Caco-2 (cell line): Measurements from ENCODE around the gene KCNK7. TPM values are rescaled to one million over a fixed set of nuclear protein-coding genes. Genes with fewer than 3 reads are reported as not detected.

ENCODE experiments used
- BruUV-seq: library from RNA; stranded (reverse); fragments of 400-500 nt; replicated peaks from 2 replicates; lab custom pipeline; 2021; lab: Mats Ljungman, UMichigan
- CTCF ChIA-PET: fragments of 300-600 bp; sonication (Branson Sonifier 250); formaldehyde crosslinking; loops from one replicate; lab custom pipeline; 2022; ENCODE audit warnings: antibody characterized with exemption; lab: Charles Lee
- POLR2A ChIA-PET: fragments of 300-600 bp; sonication (Branson Sonifier 250); formaldehyde crosslinking; loops from one replicate; lab custom pipeline; 2022; ENCODE audit warnings: antibody characterized with exemption; lab: Charles Lee
- DNase-seq, 2 experiments: peaks; one replicate each; pipeline versions ENCODE4 v3.0.0 to v3.0.0-alpha.2; 2020 to 2022
- H3K27me3 ChIP-seq: replicated peaks from 2 replicates; pipeline ENCODE4 v1.6.0; 2011; ENCODE audit warnings: low read length; ENCODE audit not compliant: control insufficient read depth, insufficient read depth
- H3K36me3 ChIP-seq: 2 replicates; pipeline ENCODE4 v1.5.1; 2011; ENCODE audit warnings: low read length; ENCODE audit not compliant: control insufficient read depth, insufficient read depth
- H3K4me1 ChIP-seq: fragments of 250-450 bp; sonication (Bioruptor Pico); 2 replicates; pipeline ENCODE4 v1.5.1; 2020; ENCODE audit warnings: mild to moderate bottlenecking
- H3K4me3 ChIP-seq: 2 replicates; pipeline ENCODE4 v1.5.1; 2011; ENCODE audit warnings: low read depth, mild to moderate bottlenecking, control low read depth, low read length
- H3K9me3 ChIP-seq: fragments of 250-450 bp; sonication (Bioruptor Pico); 2 replicates; pipeline ENCODE4 v1.5.1; 2020; ENCODE audit warnings: mild to moderate bottlenecking, moderate library complexity
- H3K27ac Mint-ChIP-seq: one replicate; pipeline ENCODE4 v1.8.0; 2022; ENCODE audit warnings: mixed read lengths; ENCODE audit not compliant: unreplicated experiment
- H3K27me3 Mint-ChIP-seq: one replicate; pipeline ENCODE4 v1.8.0; 2022; ENCODE audit warnings: mixed read lengths; ENCODE audit not compliant: insufficient read depth, unreplicated experiment
- H3K36me3 Mint-ChIP-seq: one replicate; pipeline ENCODE4 v1.8.0; 2022; ENCODE audit warnings: mild to moderate bottlenecking, mixed read lengths; ENCODE audit not compliant: insufficient read depth, unreplicated experiment
- H3K4me1 Mint-ChIP-seq: one replicate; pipeline ENCODE4 v1.8.0; 2022; ENCODE audit warnings: low read depth, mixed read lengths; ENCODE audit not compliant: unreplicated experiment
- H3K4me3 Mint-ChIP-seq: one replicate; pipeline ENCODE4 v1.8.0; 2022; ENCODE audit warnings: mild to moderate bottlenecking, moderate library complexity, mixed read lengths; ENCODE audit not compliant: unreplicated experiment
- H3K9me3 Mint-ChIP-seq: one replicate; pipeline ENCODE4 v1.8.0; 2022; ENCODE audit warnings: mixed read lengths; ENCODE audit not compliant: unreplicated experiment
- intact Hi-C: fragments of 100-400 bp; cut with micrococcal nuclease; formaldehyde crosslinking; loops from one replicate; pipeline ENCODE4 v1.10.0; 2022; ENCODE audit not compliant: unreplicated experiment
- total RNA-seq: library from RNA; stranded (reverse); gene quantifications from 2 replicates; pipeline ENCODE4 v1.2.3, GENCODE V29; 2022
- TF ChIP-seq, protein P1 (sequence below), 2 experiments: fragments of 200-600 bp in 1 of 2; IDR thresholded peaks; 1 replicate in 1 of 2; 2 replicates in 1 of 2; pipeline versions ENCODE4 v1.5.1 to v1.8.0; 2011 to 2022; ENCODE audit warnings: antibody characterized with exemption in 1 of 2, control low read depth in 1 of 2, inconsistent platforms in 1 of 2, low read depth in 1 of 2, low read length in 1 of 2, mild to moderate bottlenecking in 1 of 2, moderate library complexity in 1 of 2; ENCODE audit not compliant: insufficient read depth in 1 of 2, severe bottlenecking in 1 of 2, unreplicated experiment in 1 of 2

KCNK7 gene
- total RNA-seq, 1 experiment from 2014 or later = 0.39 TPM

GRCh38 chr11:65547446-65548125 is 48.0 kb downstream of the KCNK7 start:
- peaks cover 42% of the 10 kb centered on the region for H3K36me3 Mint-ChIP-seq
- ChIA-PET POLR2A (interaction anchor here (0.8 kb wide), 2 partner anchors 22 to 23 kb away, joined by 3 to 7 read pairs; partner anchors contain the start of genes SCYL1 and ZNRD2), CTCF (no interaction called here)
- H3K4me3 Mint-ChIP-seq = no peak overlapping the region
- H3K4me1 ChIP-seq = peaks cover 27% of the 10 kb centered on the region
- H3K27ac Mint-ChIP-seq = no peak overlapping the region
- TF ChIP-seq, protein P1, sequence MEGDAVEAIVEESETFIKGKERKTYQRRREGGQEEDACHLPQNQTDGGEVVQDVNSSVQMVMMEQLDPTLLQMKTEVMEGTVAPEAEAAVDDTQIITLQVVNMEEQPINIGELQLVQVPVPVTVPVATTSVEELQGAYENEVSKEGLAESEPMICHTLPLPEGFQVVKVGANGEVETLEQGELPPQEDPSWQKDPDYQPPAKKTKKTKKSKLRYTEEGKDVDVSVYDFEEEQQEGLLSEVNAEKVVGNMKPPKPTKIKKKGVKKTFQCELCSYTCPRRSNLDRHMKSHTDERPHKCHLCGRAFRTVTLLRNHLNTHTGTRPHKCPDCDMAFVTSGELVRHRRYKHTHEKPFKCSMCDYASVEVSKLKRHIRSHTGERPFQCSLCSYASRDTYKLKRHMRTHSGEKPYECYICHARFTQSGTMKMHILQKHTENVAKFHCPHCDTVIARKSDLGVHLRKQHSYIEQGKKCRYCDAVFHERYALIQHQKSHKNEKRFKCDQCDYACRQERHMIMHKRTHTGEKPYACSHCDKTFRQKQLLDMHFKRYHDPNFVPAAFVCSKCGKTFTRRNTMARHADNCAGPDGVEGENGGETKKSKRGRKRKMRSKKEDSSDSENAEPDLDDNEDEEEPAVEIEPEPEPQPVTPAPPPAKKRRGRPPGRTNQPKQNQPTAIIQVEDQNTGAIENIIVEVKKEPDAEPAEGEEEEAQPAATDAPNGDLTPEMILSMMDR (IDR thresholded peaks at IDR 0.05; ENCODE audit: insufficient read depth in 1 of 2, low read depth in 1 of 2, low read length in 1 of 2, severe bottlenecking in 1 of 2, unreplicated experiment in 1 of 2) = no peak
- H3K4me1 Mint-ChIP-seq = peaks cover 45% of the 10 kb centered on the region
- H3K36me3 ChIP-seq = 0 out of 2 replicates have a peak, but pooled peaks cover 2% of the 10 kb centered on the region
- intact Hi-C loops = no loop called here
- no peaks in the 10 kb centered on the region for H3K27me3 ChIP-seq
- no TSS peak for BruUV-seq
- H3K9me3 Mint-ChIP-seq = no peaks in the 10 kb centered on the region
- H3K4me3 ChIP-seq = no peak overlapping the region
- DNase-seq = no peak
- H3K9me3 ChIP-seq = no peaks in the 10 kb centered on the region
- no peaks in the 10 kb centered on the region for H3K27me3 Mint-ChIP-seq

GRCh38 chr11:65546217-65546958 is 49.2 kb downstream of the KCNK7 start:
- H3K4me1 ChIP-seq = peaks cover 23% of the 10 kb centered on the region
- intact Hi-C loops = loop anchor here (1.0 kb wide), 1 partner anchor 24 kb away; the partner anchor contains the start of gene ZNRD2
- H3K4me3 Mint-ChIP-seq = peak overlapping the region; percentile 67
- POLR2A ChIA-PET = interaction anchor here (0.7 to 0.8 kb wide), 3 partner anchors 21 to 187 kb away, joined by 3 to 7 read pairs (median 3); partner anchors contain the start of genes SCYL1 and ZNRD2
- H3K9me3 ChIP-seq = no peaks in the 10 kb centered on the region
- peaks cover 40% of the 10 kb centered on the region for H3K36me3 Mint-ChIP-seq
- no peaks in the 10 kb centered on the region for H3K27me3 ChIP-seq
- TF ChIP-seq, protein P1 (IDR thresholded peaks at IDR 0.05; ENCODE audit: insufficient read depth in 1 of 2, low read depth in 1 of 2, low read length in 1 of 2, severe bottlenecking in 1 of 2, unreplicated experiment in 1 of 2) = no peak
- peak; percentile 98 to 99 for DNase-seq
- no TSS peak for BruUV-seq
- CTCF ChIA-PET = interaction anchor here (0.5 to 0.7 kb wide), 3 partner anchors 31 to 1835 kb away, joined by 3 to 4 read pairs (median 3); no protein-coding TSS in a partner anchor
- H3K4me3 ChIP-seq = peak overlapping the region; percentile 58
- H3K27ac Mint-ChIP-seq = no peak overlapping the region
- H3K4me1 Mint-ChIP-seq = peaks cover 45% of the 10 kb centered on the region
- H3K36me3 ChIP-seq = 0 out of 2 replicates have a peak, but pooled peaks cover 2% of the 10 kb centered on the region
- no peaks in the 10 kb centered on the region for H3K9me3 Mint-ChIP-seq
- no peaks in the 10 kb centered on the region for H3K27me3 Mint-ChIP-seq

DNA sequence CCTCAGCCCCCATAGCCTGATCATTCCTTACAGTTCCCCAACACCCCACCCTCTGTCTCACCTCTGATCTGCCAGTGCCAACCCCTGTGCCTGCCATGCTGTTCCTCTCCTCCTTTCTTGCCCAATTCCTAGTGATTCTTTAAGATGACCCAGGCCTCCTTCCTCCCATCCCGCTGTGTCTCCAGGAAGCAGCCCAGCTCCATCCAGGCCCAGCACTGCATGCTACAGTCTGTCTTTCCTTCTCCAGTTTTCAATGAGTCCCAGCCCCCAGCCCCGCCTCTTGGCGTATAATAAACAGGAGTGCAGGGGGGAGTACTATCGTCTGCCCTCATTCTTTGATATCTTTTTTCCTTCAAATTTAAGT is 49.8 kb downstream of the KCNK7 start:
- Mint-ChIP-seq H3K4me3 (peak overlapping the region; percentile 67), H3K27me3 (no peaks in the 10 kb centered on the region), H3K27ac (no peak overlapping the region), H3K4me1 (peaks cover 41% of the 10 kb centered on the region), H3K9me3 (no peaks in the 10 kb centered on the region), H3K36me3 (peaks cover 39% of the 10 kb centered on the region)
- Histone ChIP-seq H3K4me1 (peaks cover 24% of the 10 kb centered on the region), H3K4me3 (peak overlapping the region; percentile 58), H3K9me3 (no peaks in the 10 kb centered on the region), H3K36me3 (0 out of 2 replicates have a peak, but pooled peaks cover 2% of the 10 kb centered on the region), H3K27me3 (no peaks in the 10 kb centered on the region)
- TF ChIP-seq, protein P1 (IDR thresholded peaks at IDR 0.05; ENCODE audit: insufficient read depth in 1 of 2, low read depth in 1 of 2, low read length in 1 of 2, severe bottlenecking in 1 of 2, unreplicated experiment in 1 of 2) = no peak
- CTCF ChIA-PET = no interaction called here
- DNase-seq = no peak
- TSS peak; percentile 55 for BruUV-seq
- POLR2A ChIA-PET = interaction anchor here (0.6 kb wide), 1 partner anchor 56 kb away, joined by 3 read pairs; no protein-coding TSS in a partner anchor
- intact Hi-C loops = loop anchor here (1.0 kb wide), 1 partner anchor 24 kb away; the partner anchor contains the start of gene ZNRD2
